SU-DHL-6 (cell line): ENCODE measurements around the gene ADNP2.

Experiments used
- EZH2phosphoT487 ChIP-seq: fragments of 200-600 bp; sonication (generic), shearing (Covaris generic); conservative IDR thresholded peaks from 2 replicates; pipeline ENCODE4 v1.6.1; 2018; ENCODE audit warnings: mild to moderate bottlenecking, antibody characterized with exemption, low read length, moderate library complexity, mixed read lengths
- TF ChIP-seq, protein P1 (sequence below): fragments of 200-600 bp; sonication (generic); IDR thresholded peaks from one replicate; pipeline ENCODE4 v1.5.1; 2017; ENCODE audit warnings: antibody characterized with exemption, mild to moderate bottlenecking, low read length, moderate library complexity; ENCODE audit not compliant: insufficient read depth, poor library complexity, severe bottlenecking

DNA sequence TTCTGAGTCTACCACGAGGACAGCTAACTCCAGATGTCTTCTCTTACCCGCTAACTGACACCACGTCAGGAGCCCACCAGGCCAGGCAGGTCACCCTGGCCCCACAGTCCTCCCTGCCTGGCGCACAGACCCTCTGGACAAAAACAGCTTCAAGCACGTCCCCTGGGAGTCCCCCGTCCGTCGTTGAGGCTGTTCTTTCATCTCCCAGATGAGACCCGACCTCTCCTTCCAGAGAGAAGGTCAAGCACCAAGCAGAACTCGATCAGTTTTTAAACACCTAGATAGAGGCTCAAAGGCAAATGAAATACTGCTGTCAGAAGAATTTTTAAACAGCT lies 80.4 kb downstream of the ADNP2 start:
- TF ChIP-seq, protein P1, sequence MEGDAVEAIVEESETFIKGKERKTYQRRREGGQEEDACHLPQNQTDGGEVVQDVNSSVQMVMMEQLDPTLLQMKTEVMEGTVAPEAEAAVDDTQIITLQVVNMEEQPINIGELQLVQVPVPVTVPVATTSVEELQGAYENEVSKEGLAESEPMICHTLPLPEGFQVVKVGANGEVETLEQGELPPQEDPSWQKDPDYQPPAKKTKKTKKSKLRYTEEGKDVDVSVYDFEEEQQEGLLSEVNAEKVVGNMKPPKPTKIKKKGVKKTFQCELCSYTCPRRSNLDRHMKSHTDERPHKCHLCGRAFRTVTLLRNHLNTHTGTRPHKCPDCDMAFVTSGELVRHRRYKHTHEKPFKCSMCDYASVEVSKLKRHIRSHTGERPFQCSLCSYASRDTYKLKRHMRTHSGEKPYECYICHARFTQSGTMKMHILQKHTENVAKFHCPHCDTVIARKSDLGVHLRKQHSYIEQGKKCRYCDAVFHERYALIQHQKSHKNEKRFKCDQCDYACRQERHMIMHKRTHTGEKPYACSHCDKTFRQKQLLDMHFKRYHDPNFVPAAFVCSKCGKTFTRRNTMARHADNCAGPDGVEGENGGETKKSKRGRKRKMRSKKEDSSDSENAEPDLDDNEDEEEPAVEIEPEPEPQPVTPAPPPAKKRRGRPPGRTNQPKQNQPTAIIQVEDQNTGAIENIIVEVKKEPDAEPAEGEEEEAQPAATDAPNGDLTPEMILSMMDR = no peak
- no peak for TF ChIP-seq EZH2phosphoT487
